Central memory CD4-positive, alpha-beta T cell (primary cell): ENCODE measurements around the gene GALNT18.

Experiments
- DNase-seq: peaks from one replicate; pipeline ENCODE4 v3.0.0; 2022

Gene GALNT18

GRCh38 chr11:11584937-11585336 lies 36.9 kb downstream of the GALNT18 start:
- no peak for DNase-seq

- no peak for DNase-seq
Measured at GRCh38 chr11:11584530-11584810, 37.3 kb downstream of the GALNT18 start.

GRCh38 chr11:11583801-11584529 lies 37.8 kb downstream of the GALNT18 start:
- DNase-seq = no peak

- DNase-seq = no peak
Measured at GRCh38 chr11:11582011-11582701, 39.6 kb downstream of the GALNT18 start.

- no peak for DNase-seq
Measured at GRCh38 chr11:11581481-11581880, 40.3 kb downstream of the GALNT18 start.

- DNase-seq = no peak
Measured at GRCh38 chr11:11580841-11581411, 40.9 kb downstream of the GALNT18 start.

- no peak for DNase-seq
Measured at GRCh38 chr11:11580012-11580411, 41.8 kb downstream of the GALNT18 start.

GRCh38 chr11:11579012-11579988 lies 42.5 kb downstream of the GALNT18 start:
- no peak for DNase-seq

GRCh38 chr11:11577932-11578911 lies 43.6 kb downstream of the GALNT18 start:
- DNase-seq = no peak

- DNase-seq = no peak
Measured at GRCh38 chr11:11577251-11577855, 44.5 kb downstream of the GALNT18 start.

- no peak for DNase-seq
Measured at GRCh38 chr11:11574373-11575287, 47.2 kb downstream of the GALNT18 start.

- DNase-seq = no peak
Measured at GRCh38 chr11:11572386-11572785, 49.4 kb downstream of the GALNT18 start.

GRCh38 chr11:11571893-11572292 lies 49.9 kb downstream of the GALNT18 start:
- no peak for DNase-seq

GRCh38 chr11:11570823-11571222 lies 51.0 kb downstream of the GALNT18 start:
- DNase-seq = no peak

- no peak for DNase-seq
Measured at GRCh38 chr11:11569936-11570491, 51.8 kb downstream of the GALNT18 start.

- no peak for DNase-seq
Measured at GRCh38 chr11:11568651-11569229, 53.1 kb downstream of the GALNT18 start.

GRCh38 chr11:11567936-11568650 lies 53.7 kb downstream of the GALNT18 start:
- DNase-seq = no peak

GRCh38 chr11:11565636-11566035 lies 56.2 kb downstream of the GALNT18 start:
- no peak for DNase-seq
